ENCODE measurements around the gene MSN.
A peak's percentile ranks its signal among the peaks of the same experiment; 100 is the strongest.
"Not testable (repeated sequence)": the region's sequence is repeated elsewhere in the genome, so short reads cannot be mapped to it uniquely, and the experiment has no call there.

MSN gene

GRCh38 chrX:65755786-65756185 is 88.3 kb downstream of the MSN start:
- Histone ChIP-seq H3K79me2 (ENCODE audit: insufficient read depth, low read length) (no peaks in the 10 kb centered on the region), H3K36me3 (ENCODE audit: insufficient read depth, low read length) (no peaks in the 10 kb centered on the region), H3K4me3 (ENCODE audit: low read depth in 1 of 2, low read length in 2 of 2) (no peak overlapping the region), H3K9ac (ENCODE audit: low read depth, low read length) (no peak overlapping the region), H3K4me2 (ENCODE audit: insufficient read depth, low read length) (no peak overlapping the region), H2AFZ (ENCODE audit: low read depth, low read length) (0 out of 2 replicates have a peak overlapping the region, but pooled peaks have one; percentile 8), H3K4me1 (ENCODE audit: insufficient read depth, low read length) (peaks cover 42% of the 10 kb centered on the region), H3K27me3 (ENCODE audit: insufficient read depth, low read length, poor library complexity) (no peaks in the 10 kb centered on the region), H3K27ac (ENCODE audit: low read length) (peak overlapping the region; percentile 70), H4K20me1 (ENCODE audit: insufficient read depth, low read length) (no peaks in the 10 kb centered on the region), H3K9me3 (ENCODE audit: insufficient read depth, low read length, severe bottlenecking) (no peaks in the 10 kb centered on the region)
- peak; percentile 70 for ATAC-seq (ENCODE audit: insufficient read depth, low read depth)
- DNase-seq, result peak; percentile 8
- TF ChIP-seq EZH2 (IDR thresholded peaks at IDR 0.05; ENCODE audit: borderline replicate concordance, low read depth, low read length, severe bottlenecking) (no peak), CTCF (IDR thresholded peaks at IDR 0.05; ENCODE audit: borderline replicate concordance, extremely low read depth, low read length, poor library complexity, severe bottlenecking) (no peak)

GRCh38 chrX:65757943-65758342 is 90.5 kb downstream of the MSN start:
- DNase-seq, result no peak
- H4K20me1 ChIP-seq (ENCODE audit: insufficient read depth, low read length), result no peaks in the 10 kb centered on the region
- ATAC-seq (ENCODE audit: insufficient read depth, low read depth), result no peak
- H3K27me3 ChIP-seq (ENCODE audit: insufficient read depth, low read length, poor library complexity), result no peaks in the 10 kb centered on the region
- H3K9me3 ChIP-seq (ENCODE audit: insufficient read depth, low read length, severe bottlenecking), result no peaks in the 10 kb centered on the region
- H3K79me2 ChIP-seq (ENCODE audit: insufficient read depth, low read length), result no peaks in the 10 kb centered on the region
- H2AFZ ChIP-seq (ENCODE audit: low read depth, low read length), result no peak overlapping the region
- peaks cover 24% of the 10 kb centered on the region for H3K4me1 ChIP-seq (ENCODE audit: insufficient read depth, low read length)
- H3K4me2 ChIP-seq (ENCODE audit: insufficient read depth, low read length), result no peak overlapping the region
- H3K27ac ChIP-seq (ENCODE audit: low read length), result no peak overlapping the region
- no peak overlapping the region for H3K4me3 ChIP-seq (ENCODE audit: low read depth in 1 of 2, low read length in 2 of 2)
- no peak overlapping the region for H3K9ac ChIP-seq (ENCODE audit: low read depth, low read length)
- no peaks in the 10 kb centered on the region for H3K36me3 ChIP-seq (ENCODE audit: insufficient read depth, low read length)
- TF ChIP-seq CTCF (IDR thresholded peaks at IDR 0.05; ENCODE audit: borderline replicate concordance, extremely low read depth, low read length, poor library complexity, severe bottlenecking), result no peak
- TF ChIP-seq EZH2 (IDR thresholded peaks at IDR 0.05; ENCODE audit: borderline replicate concordance, low read depth, low read length, severe bottlenecking), result no peak

GRCh38 chrX:65758505-65758904 is 91.1 kb downstream of the MSN start:
- Histone ChIP-seq H3K36me3 (ENCODE audit: insufficient read depth, low read length) (no peaks in the 10 kb centered on the region), H3K4me3 (ENCODE audit: low read depth in 1 of 2, low read length in 2 of 2) (no peak overlapping the region), H3K27ac (ENCODE audit: low read length) (no peak overlapping the region), H3K4me2 (ENCODE audit: insufficient read depth, low read length) (no peak overlapping the region), H3K4me1 (ENCODE audit: insufficient read depth, low read length) (peaks cover 24% of the 10 kb centered on the region), H3K79me2 (ENCODE audit: insufficient read depth, low read length) (no peaks in the 10 kb centered on the region), H3K9me3 (ENCODE audit: insufficient read depth, low read length, severe bottlenecking) (no peaks in the 10 kb centered on the region), H2AFZ (ENCODE audit: low read depth, low read length) (no peak overlapping the region), H3K27me3 (ENCODE audit: insufficient read depth, low read length, poor library complexity) (no peaks in the 10 kb centered on the region), H4K20me1 (ENCODE audit: insufficient read depth, low read length) (no peaks in the 10 kb centered on the region), H3K9ac (ENCODE audit: low read depth, low read length) (no peak overlapping the region)
- ATAC-seq (ENCODE audit: insufficient read depth, low read depth), result no peak
- DNase-seq, result no peak
- no peak for TF ChIP-seq EZH2 (IDR thresholded peaks at IDR 0.05; ENCODE audit: borderline replicate concordance, low read depth, low read length, severe bottlenecking)
- no peak for TF ChIP-seq CTCF (IDR thresholded peaks at IDR 0.05; ENCODE audit: borderline replicate concordance, extremely low read depth, low read length, poor library complexity, severe bottlenecking)

- not testable (repeated sequence) for DNase-seq; H4K20me1 ChIP-seq (ENCODE audit: insufficient read depth, low read length); H3K27ac ChIP-seq (ENCODE audit: low read length); H3K79me2 ChIP-seq (ENCODE audit: insufficient read depth, low read length); H3K36me3 ChIP-seq (ENCODE audit: insufficient read depth, low read length); H3K4me2 ChIP-seq (ENCODE audit: insufficient read depth, low read length); H3K9me3 ChIP-seq (ENCODE audit: insufficient read depth, low read length, severe bottlenecking); H3K27me3 ChIP-seq (ENCODE audit: insufficient read depth, low read length, poor library complexity); H3K4me3 ChIP-seq (ENCODE audit: low read depth in 1 of 2, low read length in 2 of 2); H3K9ac ChIP-seq (ENCODE audit: low read depth, low read length); H2AFZ ChIP-seq (ENCODE audit: low read depth, low read length); ATAC-seq (ENCODE audit: insufficient read depth, low read depth)
- H3K4me1 ChIP-seq (ENCODE audit: insufficient read depth, low read length), result peaks cover 23% of the 10 kb centered on the region
Measured at GRCh38 chrX:65759525-65759924, 92.1 kb downstream of the MSN start.

Data from DND-41 (cell line).